HepG2 (cell line): ENCODE results near the gene PACS1. TPM values are rescaled to one million over a fixed set of nuclear protein-coding genes. Genes with fewer than 3 reads are reported as not detected.
A peak's percentile ranks its signal among the peaks of the same experiment; 100 is the strongest.

Experiments
- ARNTL ChIP-seq: sonication (generic); formaldehyde crosslinking; IDR thresholded peaks from 2 replicates; pipeline ENCODE4 v1.4.0; 2020; ENCODE audit warnings: mild to moderate bottlenecking, missing genetic modification reagents
- HES4 ChIP-seq: sonication (generic); formaldehyde crosslinking; IDR thresholded peaks from 2 replicates; pipeline ENCODE4 v1.9.0; 2021; ENCODE audit warnings: mild to moderate bottlenecking, missing genetic modification reagents, borderline replicate concordance
- NCOA5 ChIP-seq: sonication (generic); formaldehyde crosslinking; IDR thresholded peaks from 2 replicates; pipeline ENCODE4 v1.4.0; 2020; ENCODE audit warnings: missing genetic modification reagents
- PHF8 ChIP-seq: sonication (generic); formaldehyde crosslinking; IDR thresholded peaks from 2 replicates; pipeline ENCODE4 v1.5.0; 2020; ENCODE audit warnings: missing genetic modification reagents
- ZNF33B ChIP-seq: sonication (generic); formaldehyde crosslinking; IDR thresholded peaks from 2 replicates; pipeline ENCODE4 v1.5.1; 2020; ENCODE audit warnings: mild to moderate bottlenecking, missing genetic modification reagents
- ZNF569 ChIP-seq: sonication (generic); formaldehyde crosslinking; IDR thresholded peaks from 2 replicates; pipeline ENCODE4 v1.5.0; 2020; ENCODE audit warnings: mild to moderate bottlenecking, missing genetic modification reagents, moderate library complexity, borderline replicate concordance
- ZNF879 ChIP-seq: sonication (generic); formaldehyde crosslinking; IDR thresholded peaks from 2 replicates; pipeline ENCODE4 v1.8.1; 2023; ENCODE audit warnings: missing genetic modification reagents
- polyA plus RNA-seq, 8 experiments: library from polyadenylated mRNA; depleted of rRNA in 3 of 8; stranded (reverse) in 7 of 8; unstranded in 1 of 8; fragments of >200 nt; fragmentation: Illumina TruSeq in 4 of 8; extraction: Trizol in 4 of 8; gene quantifications; 2 replicates each; pipeline versions ENCODE4 v1.2.1 to v1.2.3, GENCODE V29; 2011 to 2016; ENCODE audit warnings: low read depth in 4 of 8, missing spikeins in 1 of 8, mixed read lengths in 1 of 8; ENCODE audit not compliant: insufficient read depth in 1 of 8
- total RNA-seq, 5 experiments: library from RNA; depleted of rRNA; stranded (reverse); fragments of >200 nt; fragmentation: Illumina TruSeq; extraction: Trizol; gene quantifications; 2 replicates each; pipeline ENCODE4 v1.2.3, GENCODE V29; 2016; ENCODE audit warnings: low read depth in 1 of 5
- TF ChIP-seq, protein P1 (sequence below), 2 experiments: sonication (generic) in 1 of 2; formaldehyde crosslinking in 1 of 2; IDR thresholded peaks; 2 replicates each; pipeline versions ENCODE4 v1.6.1 to v1.9.0; 2014 to 2022; ENCODE audit warnings: antibody characterized with exemption in 1 of 2, borderline replicate concordance in 1 of 2, inconsistent platforms in 1 of 2, low read depth in 1 of 2, missing genetic modification reagents in 1 of 2
- TF ChIP-seq, protein P2 (sequence below): sonication (generic); formaldehyde crosslinking; IDR thresholded peaks from 2 replicates; pipeline ENCODE4; 2020; ENCODE audit warnings: missing genetic modification reagents, mild to moderate bottlenecking, borderline replicate concordance
- TF ChIP-seq, protein P3 (sequence below), 2 experiments: sonication (generic) in 1 of 2; formaldehyde crosslinking in 1 of 2; IDR thresholded peaks; 2 replicates each; pipeline versions ENCODE4 v1.4.0 to v1.6.1; 2016 to 2020; ENCODE audit warnings: borderline replicate concordance in 1 of 2, low read depth in 1 of 2, mild to moderate bottlenecking in 1 of 2, missing genetic modification reagents in 1 of 2
- TF ChIP-seq, protein P4 (sequence below): sonication (generic); formaldehyde crosslinking; IDR thresholded peaks from 2 replicates; pipeline ENCODE4 v1.4.0; 2020; ENCODE audit warnings: missing genetic modification reagents, borderline replicate concordance

The PACS1 gene
- total and polyA plus RNA-seq, 2 of the 13 experiments (the other 11 are each of a cell fraction or from before 2014, with no cell fraction given) = 7.6 to 8.6 TPM

DNA sequence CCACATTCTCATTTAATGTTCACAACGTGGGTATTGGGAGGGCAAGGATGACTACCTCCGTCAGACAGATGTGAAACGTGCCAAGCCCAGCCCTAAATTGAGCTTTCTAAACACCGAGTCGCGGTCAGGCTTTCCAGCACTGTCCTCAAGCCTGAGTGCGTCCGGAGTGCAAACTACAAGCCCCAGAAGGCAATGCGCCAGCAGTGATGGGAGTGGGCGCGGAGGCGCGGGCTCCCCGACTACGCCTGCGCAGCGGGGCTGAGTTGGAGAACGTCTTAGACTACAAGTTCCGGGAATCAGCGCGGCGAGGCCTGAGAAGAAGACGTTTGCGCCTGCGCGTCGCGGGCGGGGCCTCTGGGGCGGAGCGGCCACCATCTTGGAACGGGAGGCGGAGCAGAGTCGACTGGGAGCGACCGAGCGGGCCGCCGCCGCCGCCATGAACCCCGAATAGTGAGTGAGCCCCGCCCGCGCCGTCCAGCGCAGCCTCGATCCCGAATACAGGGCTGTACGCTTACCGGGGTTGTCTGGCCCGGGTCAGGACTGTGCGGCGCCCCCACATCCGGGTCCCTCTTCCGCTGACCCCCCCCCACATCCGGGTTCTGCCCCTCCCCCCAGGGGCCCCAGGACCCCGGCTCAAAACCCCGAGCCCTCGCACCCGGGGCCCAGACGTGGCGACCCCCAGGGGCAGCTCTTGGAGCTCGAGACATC, 198.3 kb downstream of the PACS1 start, which contains the start of gene RAB1B (continued):
- TF ChIP-seq, protein P1, sequence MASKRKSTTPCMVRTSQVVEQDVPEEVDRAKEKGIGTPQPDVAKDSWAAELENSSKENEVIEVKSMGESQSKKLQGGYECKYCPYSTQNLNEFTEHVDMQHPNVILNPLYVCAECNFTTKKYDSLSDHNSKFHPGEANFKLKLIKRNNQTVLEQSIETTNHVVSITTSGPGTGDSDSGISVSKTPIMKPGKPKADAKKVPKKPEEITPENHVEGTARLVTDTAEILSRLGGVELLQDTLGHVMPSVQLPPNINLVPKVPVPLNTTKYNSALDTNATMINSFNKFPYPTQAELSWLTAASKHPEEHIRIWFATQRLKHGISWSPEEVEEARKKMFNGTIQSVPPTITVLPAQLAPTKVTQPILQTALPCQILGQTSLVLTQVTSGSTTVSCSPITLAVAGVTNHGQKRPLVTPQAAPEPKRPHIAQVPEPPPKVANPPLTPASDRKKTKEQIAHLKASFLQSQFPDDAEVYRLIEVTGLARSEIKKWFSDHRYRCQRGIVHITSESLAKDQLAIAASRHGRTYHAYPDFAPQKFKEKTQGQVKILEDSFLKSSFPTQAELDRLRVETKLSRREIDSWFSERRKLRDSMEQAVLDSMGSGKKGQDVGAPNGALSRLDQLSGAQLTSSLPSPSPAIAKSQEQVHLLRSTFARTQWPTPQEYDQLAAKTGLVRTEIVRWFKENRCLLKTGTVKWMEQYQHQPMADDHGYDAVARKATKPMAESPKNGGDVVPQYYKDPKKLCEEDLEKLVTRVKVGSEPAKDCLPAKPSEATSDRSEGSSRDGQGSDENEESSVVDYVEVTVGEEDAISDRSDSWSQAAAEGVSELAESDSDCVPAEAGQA (IDR thresholded peaks at IDR 0.05; ENCODE audit: low read depth) = peak; percentile 89
- TF ChIP-seq, protein P1 (CRISPR knock-in tag; IDR thresholded peaks at IDR 0.05; ENCODE audit: borderline replicate concordance) = no peak
- TF ChIP-seq, protein P2, sequence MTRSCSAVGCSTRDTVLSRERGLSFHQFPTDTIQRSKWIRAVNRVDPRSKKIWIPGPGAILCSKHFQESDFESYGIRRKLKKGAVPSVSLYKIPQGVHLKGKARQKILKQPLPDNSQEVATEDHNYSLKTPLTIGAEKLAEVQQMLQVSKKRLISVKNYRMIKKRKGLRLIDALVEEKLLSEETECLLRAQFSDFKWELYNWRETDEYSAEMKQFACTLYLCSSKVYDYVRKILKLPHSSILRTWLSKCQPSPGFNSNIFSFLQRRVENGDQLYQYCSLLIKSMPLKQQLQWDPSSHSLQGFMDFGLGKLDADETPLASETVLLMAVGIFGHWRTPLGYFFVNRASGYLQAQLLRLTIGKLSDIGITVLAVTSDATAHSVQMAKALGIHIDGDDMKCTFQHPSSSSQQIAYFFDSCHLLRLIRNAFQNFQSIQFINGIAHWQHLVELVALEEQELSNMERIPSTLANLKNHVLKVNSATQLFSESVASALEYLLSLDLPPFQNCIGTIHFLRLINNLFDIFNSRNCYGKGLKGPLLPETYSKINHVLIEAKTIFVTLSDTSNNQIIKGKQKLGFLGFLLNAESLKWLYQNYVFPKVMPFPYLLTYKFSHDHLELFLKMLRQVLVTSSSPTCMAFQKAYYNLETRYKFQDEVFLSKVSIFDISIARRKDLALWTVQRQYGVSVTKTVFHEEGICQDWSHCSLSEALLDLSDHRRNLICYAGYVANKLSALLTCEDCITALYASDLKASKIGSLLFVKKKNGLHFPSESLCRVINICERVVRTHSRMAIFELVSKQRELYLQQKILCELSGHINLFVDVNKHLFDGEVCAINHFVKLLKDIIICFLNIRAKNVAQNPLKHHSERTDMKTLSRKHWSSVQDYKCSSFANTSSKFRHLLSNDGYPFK (CRISPR knock-in tag) = peak; percentile 93
- no peak for TF ChIP-seq ARNTL
- TF ChIP-seq ZNF33B = peak; percentile 57; the same call in 1 of the 2 replicates
- TF ChIP-seq ZNF569 (CRISPR knock-in tag) = no peak
- TF ChIP-seq, protein P3, sequence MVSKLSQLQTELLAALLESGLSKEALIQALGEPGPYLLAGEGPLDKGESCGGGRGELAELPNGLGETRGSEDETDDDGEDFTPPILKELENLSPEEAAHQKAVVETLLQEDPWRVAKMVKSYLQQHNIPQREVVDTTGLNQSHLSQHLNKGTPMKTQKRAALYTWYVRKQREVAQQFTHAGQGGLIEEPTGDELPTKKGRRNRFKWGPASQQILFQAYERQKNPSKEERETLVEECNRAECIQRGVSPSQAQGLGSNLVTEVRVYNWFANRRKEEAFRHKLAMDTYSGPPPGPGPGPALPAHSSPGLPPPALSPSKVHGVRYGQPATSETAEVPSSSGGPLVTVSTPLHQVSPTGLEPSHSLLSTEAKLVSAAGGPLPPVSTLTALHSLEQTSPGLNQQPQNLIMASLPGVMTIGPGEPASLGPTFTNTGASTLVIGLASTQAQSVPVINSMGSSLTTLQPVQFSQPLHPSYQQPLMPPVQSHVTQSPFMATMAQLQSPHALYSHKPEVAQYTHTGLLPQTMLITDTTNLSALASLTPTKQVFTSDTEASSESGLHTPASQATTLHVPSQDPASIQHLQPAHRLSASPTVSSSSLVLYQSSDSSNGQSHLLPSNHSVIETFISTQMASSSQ (IDR thresholded peaks at IDR 0.05; ENCODE audit: low read depth) = 0 out of 2 replicates have a peak, but pooled peaks have one; percentile 23
- TF ChIP-seq, protein P3 (CRISPR knock-in tag; IDR thresholded peaks at IDR 0.05; ENCODE audit: borderline replicate concordance) = no peak
- TF ChIP-seq, protein P4, sequence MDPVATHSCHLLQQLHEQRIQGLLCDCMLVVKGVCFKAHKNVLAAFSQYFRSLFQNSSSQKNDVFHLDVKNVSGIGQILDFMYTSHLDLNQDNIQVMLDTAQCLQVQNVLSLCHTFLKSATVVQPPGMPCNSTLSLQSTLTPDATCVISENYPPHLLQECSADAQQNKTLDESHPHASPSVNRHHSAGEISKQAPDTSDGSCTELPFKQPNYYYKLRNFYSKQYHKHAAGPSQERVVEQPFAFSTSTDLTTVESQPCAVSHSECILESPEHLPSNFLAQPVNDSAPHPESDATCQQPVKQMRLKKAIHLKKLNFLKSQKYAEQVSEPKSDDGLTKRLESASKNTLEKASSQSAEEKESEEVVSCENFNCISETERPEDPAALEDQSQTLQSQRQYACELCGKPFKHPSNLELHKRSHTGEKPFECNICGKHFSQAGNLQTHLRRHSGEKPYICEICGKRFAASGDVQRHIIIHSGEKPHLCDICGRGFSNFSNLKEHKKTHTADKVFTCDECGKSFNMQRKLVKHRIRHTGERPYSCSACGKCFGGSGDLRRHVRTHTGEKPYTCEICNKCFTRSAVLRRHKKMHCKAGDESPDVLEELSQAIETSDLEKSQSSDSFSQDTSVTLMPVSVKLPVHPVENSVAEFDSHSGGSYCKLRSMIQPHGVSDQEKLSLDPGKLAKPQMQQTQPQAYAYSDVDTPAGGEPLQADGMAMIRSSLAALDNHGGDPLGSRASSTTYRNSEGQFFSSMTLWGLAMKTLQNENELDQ (CRISPR knock-in tag) = no peak
- no peak for TF ChIP-seq ZNF879
- peak; percentile 67 for TF ChIP-seq PHF8 (CRISPR knock-in tag)
- TF ChIP-seq NCOA5 = no peak
- 0 out of 2 replicates have a peak, but pooled peaks have one; percentile 11 for TF ChIP-seq HES4
